HepG2 (cell line): ENCODE data around the gene E2F3. TPM values are rescaled to one million over a fixed set of nuclear protein-coding genes. Genes with fewer than 3 reads are reported as not detected.

Source experiments
- ATAC-seq: fragments of 200-7000 bp; cut with Tn5 transposase; 3 replicates; pipeline ENCODE4 v1.9.1; 2020; ENCODE audit warnings: mild to moderate bottlenecking, moderate library complexity
- BruUV-seq: library from RNA; stranded (reverse); fragments of 400-500 nt; replicated peaks from 2 replicates; lab custom pipeline; 2021; lab: Mats Ljungman, UMichigan
- CTCF ChIA-PET: fragments of 300-600 bp; formaldehyde crosslinking; extraction: SDS; loops from one replicate; lab custom pipeline; 2021; ENCODE audit warnings: low total read pairs, inconsistent platforms, low intra/inter-chr PET ratio; lab: Yijun Ruan, JAX
- POLR2A ChIA-PET: fragments of 350-600 bp; sonication (Branson Sonifier 250); formaldehyde crosslinking; loops from one replicate; lab custom pipeline; 2020; ENCODE audit warnings: antibody characterized with exemption, inconsistent platforms; lab: Yijun Ruan, JAX
- DNase-seq: peaks from one replicate; pipeline ENCODE4 v3.0.0-alpha.2; 2015; ENCODE audit warnings: low spot score
- FAIRE-seq: peaks from 3 replicates; lab custom pipeline; 2011; peaks lifted over from hg19 to GRCh38; lab: Jason Lieb, UNC
- H2AFZ ChIP-seq: one replicate; pipeline ENCODE4 v1.6.1; 2011; ENCODE audit warnings: low read length, inconsistent platforms
- H3K27ac ChIP-seq: fragments of 300-600 bp; 3 replicates; pipeline ENCODE4 v1.8.0; 2011; ENCODE audit warnings: mixed run types, mild to moderate bottlenecking, mixed read lengths, low read length, inconsistent platforms; ENCODE audit not compliant: insufficient read depth; ENCODE audit errors: extremely low read length
- H3K27me3 ChIP-seq, 2 experiments: fragments of 200-600 bp in 1 of 2; 2 replicates in 1 of 2; 3 replicates in 1 of 2; pipeline versions ENCODE4 v1.6.0 to v1.8.0; 2011; ENCODE audit warnings: low read length in 2 of 2, mild to moderate bottlenecking in 2 of 2, moderate library complexity in 2 of 2, inconsistent platforms in 1 of 2; ENCODE audit not compliant: insufficient read depth in 2 of 2, control insufficient read depth in 1 of 2
- H3K36me3 ChIP-seq, 2 experiments: fragments of 200-600 bp in 1 of 2; replicated peaks in 1 of 2; 2 replicates in 1 of 2; 3 replicates in 1 of 2; pipeline versions ENCODE4 v1.5.1 to v1.8.0; 2011; ENCODE audit warnings: low read length in 2 of 2, inconsistent platforms in 1 of 2; ENCODE audit not compliant: insufficient read depth in 2 of 2, control insufficient read depth in 1 of 2
- H3K4me1 ChIP-seq: 2 replicates; pipeline ENCODE4 v1.5.1; 2012; ENCODE audit warnings: low read length, inconsistent platforms; ENCODE audit not compliant: insufficient read depth
- H3K4me2 ChIP-seq: 2 replicates; pipeline ENCODE4 v1.6.0; 2011; ENCODE audit warnings: low read depth, low read length, inconsistent platforms
- H3K4me3 ChIP-seq, 3 experiments: fragments of 200-600 bp in 1 of 3; sonication (generic), shearing (Covaris generic) in 1 of 3; replicated peaks in 1 of 3; 2 replicates each; pipeline ENCODE4 v1.5.1; 2011 to 2016; ENCODE audit warnings: low read length in 3 of 3, inconsistent platforms in 2 of 3, low read depth in 2 of 3, mild to moderate bottlenecking in 2 of 3, control low read depth in 1 of 3, mixed read lengths in 1 of 3; ENCODE audit not compliant: insufficient read depth in 1 of 3
- H3K79me2 ChIP-seq: one replicate; pipeline ENCODE4 v1.6.1; 2011; ENCODE audit warnings: low read length, inconsistent platforms; ENCODE audit not compliant: insufficient read depth
- H3K9ac ChIP-seq: 2 replicates; pipeline ENCODE4 v1.6.0; 2011; ENCODE audit warnings: mild to moderate bottlenecking, low read depth, low read length, inconsistent platforms; ENCODE audit not compliant: insufficient read depth
- H3K9me3 ChIP-seq: 2 replicates; pipeline ENCODE4 v1.5.1; 2012; ENCODE audit warnings: mild to moderate bottlenecking, low read length
- H4K20me1 ChIP-seq: 2 replicates; pipeline ENCODE4 v1.6.0; 2011; ENCODE audit warnings: inconsistent platforms, mild to moderate bottlenecking, low read length, moderate library complexity; ENCODE audit not compliant: insufficient read depth
- HBP1 ChIP-seq: IDR thresholded peaks from 2 replicates; pipeline ENCODE4 v1.6.1; 2016; ENCODE audit warnings: low read depth, control low read depth
- HOXA7 ChIP-seq: sonication (generic); formaldehyde crosslinking; IDR thresholded peaks from 2 replicates; pipeline ENCODE4 v1.8.1; 2022; ENCODE audit warnings: mild to moderate bottlenecking, missing genetic modification reagents, moderate library complexity
- JDP2 ChIP-seq: sonication (generic); formaldehyde crosslinking; IDR thresholded peaks from 2 replicates; pipeline ENCODE4 v1.8.1; 2022; ENCODE audit warnings: missing genetic modification reagents, borderline replicate concordance
- KDM3A ChIP-seq: IDR thresholded peaks from 2 replicates; pipeline ENCODE4 v1.6.1; 2018; ENCODE audit warnings: low read depth, missing compliant biosample characterization
- KLF13 ChIP-seq: sonication (generic); formaldehyde crosslinking; IDR thresholded peaks from 2 replicates; pipeline ENCODE4 v1.4.0; 2020; ENCODE audit warnings: mild to moderate bottlenecking, missing genetic modification reagents
- MTA1 ChIP-seq: sonication (generic); formaldehyde crosslinking; IDR thresholded peaks from 2 replicates; pipeline ENCODE4 v1.4.0; 2020; ENCODE audit warnings: missing genetic modification reagents, mild to moderate bottlenecking, borderline replicate concordance
- PAF1 ChIP-seq: IDR thresholded peaks from 2 replicates; pipeline ENCODE4 v1.6.1; 2016; ENCODE audit warnings: missing genetic modification reagents, missing compliant biosample characterization
- RCOR2 ChIP-seq: IDR thresholded peaks from 2 replicates; pipeline ENCODE4 v1.6.1; 2016; ENCODE audit warnings: missing biosample characterization, missing genetic modification reagents
- ZBTB25 ChIP-seq: IDR thresholded peaks from 2 replicates; pipeline ENCODE4 v1.6.1; 2018; ENCODE audit warnings: missing genetic modification reagents
- ZFP36L2 ChIP-seq: sonication (generic); formaldehyde crosslinking; IDR thresholded peaks from 2 replicates; pipeline ENCODE4 v1.4.0; 2020; ENCODE audit warnings: missing genetic modification reagents
- ZNF343 ChIP-seq: sonication (generic); formaldehyde crosslinking; IDR thresholded peaks from 2 replicates; pipeline ENCODE4 v1.4.0; 2020; ENCODE audit warnings: mild to moderate bottlenecking, missing genetic modification reagents
- ZNF484 ChIP-seq: sonication (generic); formaldehyde crosslinking; IDR thresholded peaks from 2 replicates; pipeline ENCODE4 v1.5.1; 2020; ENCODE audit warnings: mild to moderate bottlenecking, low read depth, missing genetic modification reagents, borderline replicate concordance
- WGBS: methylation state at CpG from one replicate; pipeline ENCODE4 v1.1.6; 2017; ENCODE audit warnings: low lambda C conversion rate; 5-methylcytosine and 5-hydroxymethylcytosine counted together
- in situ Hi-C: cut with HindIII; loops from 2 replicates; pipeline ENCODE4 v1.10.0; 2017; ENCODE audit warnings: low pct_unique_long_range_greater_than_20kb; ENCODE audit not compliant: extremely low pct_ligation_motif_present
- intact Hi-C: fragments of 100-400 bp; cut with micrococcal nuclease; formaldehyde crosslinking; loops from one replicate; pipeline ENCODE4 v1.10.0; 2022; ENCODE audit not compliant: unreplicated experiment
- polyA plus RNA-seq, 8 experiments: library from polyadenylated mRNA; depleted of rRNA in 3 of 8; stranded (reverse) in 7 of 8; unstranded in 1 of 8; fragments of >200 nt; fragmentation: Illumina TruSeq in 4 of 8; extraction: Trizol in 4 of 8; gene quantifications; 2 replicates each; pipeline versions ENCODE4 v1.2.1 to v1.2.3, GENCODE V29; 2011 to 2016; ENCODE audit warnings: low read depth in 4 of 8, missing spikeins in 1 of 8, mixed read lengths in 1 of 8; ENCODE audit not compliant: insufficient read depth in 1 of 8
- total RNA-seq, 5 experiments: library from RNA; depleted of rRNA; stranded (reverse); fragments of >200 nt; fragmentation: Illumina TruSeq; extraction: Trizol; gene quantifications; 2 replicates each; pipeline ENCODE4 v1.2.3, GENCODE V29; 2016; ENCODE audit warnings: low read depth in 1 of 5
- TF ChIP-seq, protein P1 (sequence below), 2 experiments: sonication (generic) in 1 of 2; formaldehyde crosslinking in 1 of 2; IDR thresholded peaks; 2 replicates each; pipeline versions ENCODE4 v1.5.1 to v1.6.1; 2011 to 2020; ENCODE audit warnings: borderline replicate concordance in 1 of 2, low read depth in 1 of 2, low read length in 1 of 2, mild to moderate bottlenecking in 1 of 2, missing genetic modification reagents in 1 of 2, moderate library complexity in 1 of 2
- TF ChIP-seq, protein P2 (sequence below): sonication (generic); formaldehyde crosslinking; IDR thresholded peaks from 2 replicates; pipeline ENCODE4 v1.9.0; 2021; ENCODE audit warnings: mild to moderate bottlenecking, missing genetic modification reagents

E2F3 gene
- total and polyA plus RNA-seq, 2 of the 13 experiments (the other 11 are each of a cell fraction or from before 2014, with no cell fraction given): 8.5 to 12.7 TPM

GRCh38 chr6:20433321-20433720 is 31.6 kb downstream of the E2F3 start:
- H3K4me3 ChIP-seq: no peak overlapping the region
- H3K4me2 ChIP-seq: no peak overlapping the region
- 98% methylated on average over 3 of the region's 3 CpGs for WGBS
- no peak overlapping the region for H2AFZ ChIP-seq
- peaks cover 6 to 38% of the 10 kb centered on the region in 2 experiments; a peak in 4 of 5 replicates for H3K36me3 ChIP-seq
- intact Hi-C loops (no loop called here), in situ Hi-C loops (no loop called here)
- FAIRE-seq (no peak), DNase-seq (no peak), ATAC-seq (no peak)
- H3K9ac ChIP-seq: no peak overlapping the region
- CTCF ChIA-PET: no interaction called here
- no peak overlapping the region for H3K27ac ChIP-seq
- no peaks in the 10 kb centered on the region for H4K20me1 ChIP-seq
- no peaks in the 10 kb centered on the region for H3K9me3 ChIP-seq
- H3K4me1 ChIP-seq: peaks cover 6% of the 10 kb centered on the region
- no peaks in the 10 kb centered on the region for H3K27me3 ChIP-seq
- BruUV-seq: no TSS peak
- POLR2A ChIA-PET: no interaction called here
- H3K79me2 ChIP-seq: peaks cover 57% of the 10 kb centered on the region
- TF ChIP-seq, protein P1, sequence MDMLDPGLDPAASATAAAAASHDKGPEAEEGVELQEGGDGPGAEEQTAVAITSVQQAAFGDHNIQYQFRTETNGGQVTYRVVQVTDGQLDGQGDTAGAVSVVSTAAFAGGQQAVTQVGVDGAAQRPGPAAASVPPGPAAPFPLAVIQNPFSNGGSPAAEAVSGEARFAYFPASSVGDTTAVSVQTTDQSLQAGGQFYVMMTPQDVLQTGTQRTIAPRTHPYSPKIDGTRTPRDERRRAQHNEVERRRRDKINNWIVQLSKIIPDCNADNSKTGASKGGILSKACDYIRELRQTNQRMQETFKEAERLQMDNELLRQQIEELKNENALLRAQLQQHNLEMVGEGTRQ (IDR thresholded peaks at IDR 0.05; ENCODE audit: low read depth, low read length): no peak
- TF ChIP-seq, protein P1 (CRISPR knock-in tag; IDR thresholded peaks at IDR 0.05; ENCODE audit: borderline replicate concordance): no peak
- no peak for TF ChIP-seq KDM3A (CRISPR knock-in tag)
- TF ChIP-seq, protein P2, sequence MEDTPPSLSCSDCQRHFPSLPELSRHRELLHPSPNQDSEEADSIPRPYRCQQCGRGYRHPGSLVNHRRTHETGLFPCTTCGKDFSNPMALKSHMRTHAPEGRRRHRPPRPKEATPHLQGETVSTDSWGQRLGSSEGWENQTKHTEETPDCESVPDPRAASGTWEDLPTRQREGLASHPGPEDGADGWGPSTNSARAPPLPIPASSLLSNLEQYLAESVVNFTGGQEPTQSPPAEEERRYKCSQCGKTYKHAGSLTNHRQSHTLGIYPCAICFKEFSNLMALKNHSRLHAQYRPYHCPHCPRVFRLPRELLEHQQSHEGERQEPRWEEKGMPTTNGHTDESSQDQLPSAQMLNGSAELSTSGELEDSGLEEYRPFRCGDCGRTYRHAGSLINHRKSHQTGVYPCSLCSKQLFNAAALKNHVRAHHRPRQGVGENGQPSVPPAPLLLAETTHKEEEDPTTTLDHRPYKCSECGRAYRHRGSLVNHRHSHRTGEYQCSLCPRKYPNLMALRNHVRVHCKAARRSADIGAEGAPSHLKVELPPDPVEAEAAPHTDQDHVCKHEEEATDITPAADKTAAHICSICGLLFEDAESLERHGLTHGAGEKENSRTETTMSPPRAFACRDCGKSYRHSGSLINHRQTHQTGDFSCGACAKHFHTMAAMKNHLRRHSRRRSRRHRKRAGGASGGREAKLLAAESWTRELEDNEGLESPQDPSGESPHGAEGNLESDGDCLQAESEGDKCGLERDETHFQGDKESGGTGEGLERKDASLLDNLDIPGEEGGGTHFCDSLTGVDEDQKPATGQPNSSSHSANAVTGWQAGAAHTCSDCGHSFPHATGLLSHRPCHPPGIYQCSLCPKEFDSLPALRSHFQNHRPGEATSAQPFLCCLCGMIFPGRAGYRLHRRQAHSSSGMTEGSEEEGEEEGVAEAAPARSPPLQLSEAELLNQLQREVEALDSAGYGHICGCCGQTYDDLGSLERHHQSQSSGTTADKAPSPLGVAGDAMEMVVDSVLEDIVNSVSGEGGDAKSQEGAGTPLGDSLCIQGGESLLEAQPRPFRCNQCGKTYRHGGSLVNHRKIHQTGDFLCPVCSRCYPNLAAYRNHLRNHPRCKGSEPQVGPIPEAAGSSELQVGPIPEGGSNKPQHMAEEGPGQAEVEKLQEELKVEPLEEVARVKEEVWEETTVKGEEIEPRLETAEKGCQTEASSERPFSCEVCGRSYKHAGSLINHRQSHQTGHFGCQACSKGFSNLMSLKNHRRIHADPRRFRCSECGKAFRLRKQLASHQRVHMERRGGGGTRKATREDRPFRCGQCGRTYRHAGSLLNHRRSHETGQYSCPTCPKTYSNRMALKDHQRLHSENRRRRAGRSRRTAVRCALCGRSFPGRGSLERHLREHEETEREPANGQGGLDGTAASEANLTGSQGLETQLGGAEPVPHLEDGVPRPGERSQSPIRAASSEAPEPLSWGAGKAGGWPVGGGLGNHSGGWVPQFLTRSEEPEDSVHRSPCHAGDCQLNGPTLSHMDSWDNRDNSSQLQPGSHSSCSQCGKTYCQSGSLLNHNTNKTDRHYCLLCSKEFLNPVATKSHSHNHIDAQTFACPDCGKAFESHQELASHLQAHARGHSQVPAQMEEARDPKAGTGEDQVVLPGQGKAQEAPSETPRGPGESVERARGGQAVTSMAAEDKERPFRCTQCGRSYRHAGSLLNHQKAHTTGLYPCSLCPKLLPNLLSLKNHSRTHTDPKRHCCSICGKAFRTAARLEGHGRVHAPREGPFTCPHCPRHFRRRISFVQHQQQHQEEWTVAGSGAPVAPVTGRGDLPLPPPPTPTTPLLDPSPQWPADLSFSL (CRISPR knock-in tag): no peak
- TF ChIP-seq HOXA7 (CRISPR knock-in tag): no peak
- TF ChIP-seq RCOR2: no peak
- no peak for TF ChIP-seq ZBTB25 (CRISPR knock-in tag)
- no peak for TF ChIP-seq KLF13
- TF ChIP-seq ZNF343 (CRISPR knock-in tag): no peak
- TF ChIP-seq MTA1: no peak
- no peak for TF ChIP-seq JDP2 (CRISPR knock-in tag)
- TF ChIP-seq PAF1: no peak
- TF ChIP-seq HBP1 (CRISPR knock-in tag): no peak
- TF ChIP-seq ZNF484 (CRISPR knock-in tag): no peak
- TF ChIP-seq ZFP36L2 (CRISPR knock-in tag): no peak
